IPS-NIHi11 (cell line): ENCODE measurements around the gene MIGA2.

Source experiments
- DNase-seq: peaks from one replicate; pipeline ENCODE4 v3.0.0; 2012; ENCODE audit warnings: mixed read lengths, low spot score

MIGA2 gene

DNA sequence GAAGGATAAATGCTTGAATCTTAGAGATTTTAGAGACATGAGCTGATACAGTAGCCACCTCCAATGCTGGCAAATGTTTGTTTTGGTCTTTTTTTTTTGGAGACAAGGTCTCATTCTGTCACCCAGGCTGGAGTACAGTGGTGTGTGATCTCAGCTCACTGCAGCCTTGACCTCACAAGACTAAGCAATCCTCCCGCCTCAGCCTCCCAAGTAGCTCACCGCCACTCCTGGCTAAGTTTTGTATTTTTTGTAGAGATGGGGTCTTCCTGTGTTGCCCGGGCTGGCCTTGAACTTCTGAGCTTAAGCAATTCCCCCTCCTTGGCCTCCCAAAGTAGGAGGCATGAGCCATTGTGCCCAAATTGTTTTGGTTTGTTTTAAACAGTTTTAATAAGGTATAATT lies 37.7 kb downstream of the MIGA2 start:
- no peak for DNase-seq

DNA sequence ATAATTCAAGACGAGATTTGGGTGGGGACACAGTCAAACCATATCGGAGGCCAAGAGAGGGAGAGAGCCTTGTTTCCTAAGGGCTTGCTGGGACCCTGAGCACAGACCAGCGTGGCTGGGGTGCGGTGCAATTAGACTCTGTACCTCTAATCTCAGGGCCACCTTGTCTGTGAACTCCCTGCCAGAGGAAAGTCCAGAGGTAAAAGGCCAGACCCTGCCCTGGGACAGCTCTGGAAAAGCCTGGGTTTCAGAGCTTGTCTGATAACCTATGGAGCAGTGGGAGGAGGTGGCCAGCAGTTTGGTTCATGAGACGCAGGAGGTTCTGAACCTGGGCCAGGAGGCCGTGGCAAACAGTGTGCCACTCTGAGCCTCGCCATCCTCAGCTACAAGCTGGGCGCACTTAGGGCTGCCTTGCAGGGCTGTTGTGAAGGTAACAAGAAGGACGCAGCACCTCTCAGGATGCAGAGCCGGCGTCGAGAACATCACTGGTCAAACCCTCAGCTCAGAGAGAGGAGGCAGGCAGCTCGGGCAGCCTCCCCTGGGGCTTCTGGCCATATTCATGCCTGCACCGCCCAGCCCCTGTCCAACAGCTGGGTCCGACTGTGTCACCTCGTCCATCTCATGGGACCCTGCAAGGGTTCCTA lies 39.7 kb downstream of the MIGA2 start:
- DNase-seq, result no peak

DNA sequence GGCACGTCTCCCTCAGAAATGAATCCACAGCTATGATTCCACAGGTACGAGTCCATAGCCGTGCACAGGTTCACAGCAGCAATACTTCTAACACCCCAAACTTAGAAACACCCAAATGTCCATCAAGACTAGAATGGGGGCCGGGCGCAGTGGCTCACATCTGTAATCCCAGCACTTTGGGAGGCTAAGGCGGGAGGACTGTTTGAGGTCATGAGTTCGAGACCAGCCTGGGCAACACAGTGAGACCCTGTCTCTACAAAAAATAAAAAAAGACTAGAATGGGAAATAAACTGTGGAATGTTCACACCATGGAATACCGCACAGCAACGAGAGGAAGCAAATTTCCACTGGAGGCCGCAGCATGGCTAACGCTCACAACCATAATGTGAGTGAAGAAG lies 40.2 kb downstream of the MIGA2 start:
- DNase-seq, result no peak

DNA sequence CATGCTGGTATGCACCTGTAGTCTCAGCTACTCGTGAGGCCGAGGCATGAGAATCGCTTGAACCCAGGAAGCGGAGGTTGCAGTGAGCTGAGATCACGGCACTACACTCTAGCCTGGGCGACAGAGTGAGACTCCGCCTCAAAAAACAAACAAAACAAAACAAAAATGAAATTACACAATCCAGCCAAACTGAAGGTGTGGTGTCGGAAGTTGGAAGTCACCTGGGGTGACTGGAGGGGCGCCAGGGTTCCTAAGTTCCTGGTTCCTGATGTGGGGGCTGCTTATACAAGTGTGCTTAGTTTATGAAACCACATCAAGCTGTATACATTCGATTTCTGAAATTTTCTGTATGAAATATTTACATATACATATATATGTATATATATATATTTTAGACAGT lies 40.8 kb downstream of the MIGA2 start:
- DNase-seq, result no peak

DNA sequence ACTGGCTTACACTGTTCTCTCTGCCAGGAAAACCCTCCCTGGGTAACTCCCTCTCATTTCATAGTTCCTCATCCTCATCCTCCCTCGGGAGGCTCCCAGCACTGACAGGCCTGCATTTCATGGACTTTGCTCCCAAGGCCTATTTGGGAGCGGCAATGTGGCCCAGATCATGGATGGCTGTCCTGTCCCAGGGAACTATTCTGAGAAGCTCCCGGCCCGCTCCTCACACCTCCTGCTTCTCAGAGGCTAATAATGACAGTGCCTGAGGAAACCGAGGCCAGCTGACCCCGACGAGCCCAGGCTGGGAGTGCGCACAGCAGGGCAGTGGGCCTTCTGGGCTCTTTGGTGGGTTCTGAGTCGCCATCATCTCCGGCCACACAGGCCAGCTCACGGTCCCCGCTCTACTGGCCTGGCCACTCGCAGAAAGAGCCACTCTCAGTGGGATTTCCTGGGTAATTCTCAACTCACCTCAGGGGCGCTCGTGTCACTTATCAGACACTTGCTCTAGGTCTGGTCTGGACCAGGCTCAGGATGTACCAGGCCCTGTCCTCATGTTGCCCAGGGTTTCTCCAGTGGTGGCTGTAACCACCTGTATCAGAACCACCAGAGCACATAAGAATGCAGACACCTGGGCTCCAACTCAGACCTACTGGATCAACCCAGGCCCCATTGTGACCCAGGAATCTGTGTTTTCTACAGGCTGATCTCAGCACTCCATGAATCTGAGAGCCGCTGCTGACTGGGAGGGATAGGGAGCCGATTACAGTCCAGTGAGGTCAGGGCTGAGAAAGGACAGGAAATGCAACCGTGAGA lies 42.5 kb downstream of the MIGA2 start:
- no peak for DNase-seq

DNA sequence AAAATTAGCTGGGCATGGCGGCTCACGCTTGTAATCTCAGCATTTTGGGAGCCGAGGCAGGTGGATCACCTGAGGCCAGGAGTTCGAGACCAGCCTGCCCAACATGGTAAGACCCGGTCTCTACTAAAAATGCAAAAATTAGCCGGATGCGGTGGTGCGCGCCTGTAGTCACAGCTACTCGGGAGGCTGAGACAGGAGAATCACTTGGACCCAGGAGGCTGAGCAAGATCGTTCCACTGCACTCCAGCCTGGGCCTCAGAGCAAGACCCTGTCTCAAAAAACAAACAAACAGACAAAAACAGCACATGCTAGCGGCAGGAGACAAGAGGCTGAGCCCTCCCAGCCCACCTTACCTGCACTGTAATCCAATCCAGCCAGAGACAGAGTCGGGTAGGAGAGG lies 43.4 kb downstream of the MIGA2 start:
- DNase-seq, result no peak

DNA sequence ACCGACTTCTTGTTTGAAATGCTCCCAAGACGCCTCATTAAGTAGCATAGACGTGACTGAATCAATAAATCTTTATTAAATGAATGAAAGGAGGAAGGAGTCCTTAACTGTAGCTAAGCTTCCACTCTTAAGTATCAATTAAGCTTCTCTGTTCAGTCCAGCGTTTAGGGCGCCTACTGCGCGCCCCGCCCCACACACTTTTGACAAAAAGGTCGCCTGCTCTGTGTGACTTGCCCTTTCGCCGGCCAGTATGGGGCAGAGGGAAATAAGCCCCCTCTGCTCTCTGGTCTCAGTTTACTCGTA lies 43.8 kb downstream of the MIGA2 start:
- DNase-seq, result no peak

DNA sequence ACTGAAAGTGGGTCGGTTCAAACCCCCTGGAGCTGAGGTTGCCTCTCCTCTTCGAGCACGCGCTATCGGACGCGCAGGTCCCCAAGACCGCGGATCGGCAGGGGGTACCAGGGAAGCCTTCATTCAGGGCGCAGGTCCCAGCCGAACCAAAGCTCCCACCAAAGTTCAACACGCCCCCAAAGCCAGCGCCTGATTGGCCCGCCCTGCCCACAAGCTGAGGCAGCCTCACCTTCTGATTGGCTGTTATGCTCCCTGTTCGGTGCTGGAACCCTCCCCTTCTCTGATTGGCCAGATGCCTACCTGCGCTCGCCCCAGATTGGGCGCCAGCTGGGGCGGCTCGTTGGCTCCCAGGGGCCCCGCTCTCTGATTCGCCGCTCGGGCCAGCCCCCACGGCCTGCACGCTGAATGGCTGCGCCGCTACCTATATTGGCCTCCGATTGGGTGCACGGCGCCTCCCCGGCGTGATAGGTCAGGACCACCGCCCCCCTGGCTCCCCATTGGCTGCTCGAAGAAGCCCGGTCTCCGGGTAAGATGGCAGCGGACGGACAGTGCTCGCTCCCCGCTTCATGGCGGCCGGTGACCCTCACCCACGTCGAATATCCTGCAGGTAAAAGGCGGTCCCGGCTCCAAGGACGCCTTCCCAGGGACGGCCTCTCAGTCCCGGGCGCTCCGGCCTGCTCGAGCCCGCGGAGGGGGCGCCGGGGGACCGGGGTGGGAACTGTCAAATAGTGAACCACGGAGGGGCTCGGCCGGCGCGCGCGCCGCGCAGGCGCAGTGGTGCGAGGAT lies 44.4 kb downstream of the MIGA2 start, which contains the start of gene DOLPP1:
Gene DOLPP1 (plus strand): TSS at position 511 of the 787 bp plus-strand sequence. CDS start 21 bp downstream, at position 532.
- peak; percentile 99 for DNase-seq

DNA sequence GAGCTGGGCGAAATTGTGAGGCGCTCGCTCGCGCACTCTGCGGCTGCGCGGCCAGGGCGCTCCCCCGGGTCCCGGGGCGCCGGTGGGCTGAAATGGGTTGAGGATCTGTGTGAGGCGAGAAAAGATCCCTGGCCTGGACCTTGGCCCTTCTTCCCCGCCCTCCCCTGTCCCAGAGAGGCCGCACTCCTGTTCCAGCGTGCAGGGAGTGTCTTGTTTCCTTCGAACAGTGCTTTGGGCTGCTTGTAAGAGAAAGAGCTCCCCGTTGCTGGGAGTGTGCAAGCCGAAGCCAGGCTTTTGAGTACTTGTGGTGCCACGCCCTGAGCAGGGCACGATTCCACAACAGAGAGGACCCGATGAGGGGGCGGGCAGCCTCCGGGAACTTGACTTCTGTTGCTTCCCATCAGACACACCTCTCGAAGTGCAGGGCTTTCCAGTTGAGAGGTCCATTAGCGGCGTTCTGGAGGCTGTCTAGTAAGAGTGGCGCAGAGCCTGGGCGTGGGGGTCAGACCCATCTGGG lies 45.0 kb downstream of the MIGA2 start:
- DNase-seq, result peak; percentile 99

DNA sequence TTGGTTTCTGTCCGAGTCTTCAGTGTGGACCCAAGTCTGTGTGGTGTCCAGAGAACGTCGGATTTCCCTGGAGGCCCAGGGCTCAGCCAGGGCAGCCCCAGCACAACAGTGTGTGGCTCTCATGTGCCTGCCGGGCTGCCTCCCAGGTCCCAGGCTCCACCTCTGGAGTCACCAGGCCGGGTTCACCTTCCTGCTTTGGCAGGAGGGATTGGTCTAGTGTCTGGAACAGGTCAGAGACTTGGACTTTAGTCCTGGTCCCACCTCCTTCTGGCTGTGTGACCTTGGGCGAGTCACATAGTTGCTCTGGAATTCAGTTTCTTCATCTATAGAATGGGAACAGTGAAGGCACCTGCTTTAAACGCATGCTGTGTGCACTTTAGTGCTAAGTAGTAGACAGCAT lies 47.7 kb downstream of the MIGA2 start:
- no peak for DNase-seq

DNA sequence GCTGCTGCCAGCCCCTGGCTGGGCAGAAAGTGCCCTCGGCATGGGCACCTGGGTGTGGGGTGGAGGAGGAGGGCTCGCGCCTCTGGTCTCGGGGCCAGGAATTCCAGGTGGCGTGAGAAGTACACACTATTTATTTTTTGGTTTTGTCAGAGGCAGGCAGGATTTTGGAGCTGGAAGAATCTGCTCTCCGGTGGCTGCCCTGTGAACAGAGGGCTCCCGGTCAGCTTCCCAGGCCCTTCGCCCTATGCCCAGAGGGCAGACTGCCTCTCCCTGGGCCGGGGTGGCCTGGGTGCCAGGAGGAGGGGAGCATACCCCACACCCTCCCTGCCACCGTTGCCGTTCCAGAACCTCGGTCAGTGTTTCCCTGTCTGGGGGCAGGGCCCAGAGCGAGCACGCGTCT lies 52.8 kb downstream of the MIGA2 start:
- DNase-seq, result no peak

DNA sequence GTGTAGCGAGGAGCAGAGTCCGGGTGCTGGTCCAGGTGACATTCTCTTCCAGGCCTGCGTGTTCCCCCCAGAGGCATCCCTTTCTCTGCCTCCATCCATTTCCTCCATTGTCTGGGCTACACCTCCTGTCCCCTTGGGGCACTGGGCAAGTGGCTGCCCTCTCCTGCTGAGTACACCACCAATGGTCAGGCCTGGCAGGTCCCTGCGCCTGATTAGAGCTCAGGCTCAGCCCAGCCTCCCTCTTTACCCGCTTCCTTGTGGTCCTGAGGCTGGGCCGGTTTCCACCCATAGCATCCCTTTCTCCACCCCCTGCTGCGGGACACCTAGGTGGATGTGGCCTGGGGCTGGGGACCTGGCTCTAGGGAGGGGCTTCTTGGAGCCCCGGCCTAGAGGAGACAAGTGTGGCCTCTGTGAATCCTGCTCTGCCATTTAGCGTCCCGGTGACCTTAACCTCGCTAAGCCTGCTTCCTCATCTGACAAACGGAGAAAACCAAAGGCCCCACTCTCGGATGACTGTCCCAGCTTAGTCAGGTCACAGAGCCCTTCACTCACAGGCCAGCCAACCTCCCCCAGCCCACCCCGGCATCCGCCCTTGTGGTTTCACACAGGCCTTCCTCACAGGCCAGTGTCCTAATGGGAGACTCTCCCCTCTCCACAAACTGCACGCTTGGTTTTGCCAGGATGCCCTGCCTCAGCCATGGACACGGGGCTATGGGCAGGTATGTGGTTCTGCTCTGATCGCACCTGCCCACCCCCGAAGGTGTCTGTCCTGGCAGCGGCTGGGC lies 57.4 kb downstream of the MIGA2 start:
- no peak for DNase-seq

DNA sequence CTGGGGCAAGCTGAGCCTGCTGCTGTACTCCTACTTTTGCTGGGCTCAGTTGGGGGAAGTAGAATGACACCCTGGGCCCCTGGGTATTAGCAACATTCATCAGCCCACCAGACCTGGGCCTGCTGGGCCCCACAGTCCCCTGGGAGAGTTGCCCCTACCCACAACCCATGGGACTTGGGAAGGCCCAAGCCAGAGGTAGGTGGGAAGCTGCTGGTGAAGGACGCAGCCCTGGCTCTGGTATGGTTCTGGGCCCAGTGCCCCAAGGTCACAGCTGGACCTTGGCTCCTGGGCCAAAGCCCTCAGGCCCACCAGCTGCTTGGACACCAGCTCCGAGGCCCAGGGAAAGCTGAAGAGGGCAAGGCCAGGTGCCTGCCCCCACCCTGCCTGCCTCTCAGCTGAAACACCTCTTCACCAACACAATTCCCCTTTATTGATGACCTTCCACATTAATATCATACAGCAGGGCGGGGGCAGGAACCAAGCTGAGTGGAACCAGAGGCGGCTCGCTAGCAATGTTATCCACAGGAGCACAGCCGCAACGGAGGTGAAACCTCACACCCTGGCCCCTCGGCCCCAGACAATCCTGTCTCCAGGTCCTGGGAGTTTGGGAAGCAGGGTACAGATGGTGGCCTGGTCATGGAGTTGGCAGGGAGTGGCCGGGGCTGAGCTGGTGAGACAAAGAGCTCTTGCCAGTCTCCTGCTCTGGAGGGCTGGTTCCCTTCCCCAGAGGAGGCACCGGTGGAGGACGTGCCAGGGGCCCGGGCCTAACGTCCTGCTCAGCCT lies 58.2 kb downstream of the MIGA2 start:
- no peak for DNase-seq

DNA sequence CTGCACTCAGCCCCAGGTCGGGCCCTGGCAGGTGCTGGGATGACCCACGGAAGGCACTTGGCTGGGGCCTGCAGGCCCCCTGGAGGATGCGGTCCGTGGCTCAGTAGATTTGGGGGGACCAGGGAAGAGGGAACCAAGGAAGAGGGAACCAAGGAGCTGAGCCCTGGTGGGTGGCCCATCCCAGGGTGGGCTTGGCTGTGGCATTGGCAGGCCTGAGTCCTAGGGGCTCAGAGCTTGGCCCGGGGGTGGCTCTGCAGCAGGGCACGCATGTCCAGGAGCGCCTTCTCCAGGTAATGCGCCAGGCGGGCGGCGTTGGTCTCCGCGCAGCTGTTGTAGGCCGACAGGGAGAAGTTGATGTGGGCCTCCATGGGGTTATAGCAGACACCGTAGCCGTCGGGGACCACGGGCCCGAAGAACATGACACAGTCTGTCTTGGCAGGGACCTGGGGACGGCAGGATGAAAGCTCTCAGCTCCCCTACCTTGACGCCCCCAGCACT lies 58.8 kb downstream of the MIGA2 start:
- no peak for DNase-seq

DNA sequence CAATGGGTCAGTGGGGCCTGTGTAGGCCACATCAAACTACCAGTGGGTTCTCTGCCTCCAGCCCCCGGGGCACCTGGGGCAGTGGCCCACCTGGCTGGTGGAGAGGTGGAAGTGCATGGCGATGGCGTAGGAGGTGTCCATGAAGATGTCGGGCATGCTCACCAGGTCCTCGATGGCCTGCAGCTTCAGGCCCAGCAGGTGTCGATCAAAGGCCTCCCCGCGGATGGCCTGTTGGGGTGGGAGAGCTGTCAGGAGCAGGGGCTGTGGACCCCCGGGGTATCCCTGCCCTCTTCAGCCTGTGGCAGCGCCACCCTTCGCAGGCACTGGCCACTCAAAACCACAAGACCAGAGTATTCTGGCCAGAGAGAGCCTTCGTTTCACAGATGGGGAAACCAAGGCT lies 59.5 kb downstream of the MIGA2 start:
- DNase-seq, result no peak

DNA sequence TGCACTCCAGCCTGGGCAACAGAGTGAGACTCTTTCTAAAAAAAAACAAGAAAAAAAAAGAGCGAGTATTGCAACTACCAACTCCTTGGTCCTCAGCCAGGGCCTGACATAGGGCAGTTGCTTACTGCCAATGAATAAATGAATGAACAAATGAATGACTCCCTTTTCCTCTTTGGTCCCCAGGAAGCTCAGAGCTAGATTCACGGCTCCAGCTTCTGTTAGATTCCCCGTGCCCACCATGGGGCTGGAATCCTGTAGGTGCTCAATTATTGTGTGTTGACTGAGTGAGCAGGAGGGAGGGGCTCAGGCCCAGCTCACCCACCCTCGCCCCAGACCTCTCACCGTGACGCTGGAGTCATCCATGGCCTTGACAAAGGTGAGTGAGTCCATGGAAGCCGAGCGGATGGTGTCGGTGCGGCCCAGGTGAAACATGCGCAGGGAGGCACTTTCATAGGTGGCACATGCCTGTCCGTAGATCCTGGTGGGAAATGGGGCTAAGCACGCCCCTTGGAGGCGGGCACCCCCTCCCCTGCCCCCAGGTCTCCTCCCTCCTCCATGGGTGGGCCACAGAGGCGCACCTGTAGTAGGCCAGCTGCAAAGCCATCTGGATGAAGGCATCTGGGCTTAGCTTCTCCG lies 61.4 kb downstream of the MIGA2 start:
- no peak for DNase-seq

DNA sequence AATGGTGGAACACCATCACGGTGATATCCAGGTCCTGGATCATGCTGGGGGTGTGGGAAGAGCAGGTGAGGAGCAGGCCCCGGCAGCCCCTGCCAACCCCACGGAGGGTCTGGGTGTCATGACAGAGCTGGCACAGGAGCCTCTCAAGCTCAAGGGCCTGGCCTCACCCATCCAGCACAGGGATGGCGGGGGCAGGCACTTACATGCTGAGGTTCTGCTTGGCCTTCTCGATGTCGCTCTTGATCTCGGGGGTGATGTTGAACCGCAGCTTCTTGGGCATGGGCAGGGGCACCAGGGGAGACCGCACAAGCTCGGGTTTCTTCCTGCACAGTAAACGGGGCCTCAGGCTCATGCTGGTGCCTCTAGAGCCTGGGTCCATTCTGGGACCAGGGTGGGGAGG lies 61.9 kb downstream of the MIGA2 start:
- no peak for DNase-seq

DNA sequence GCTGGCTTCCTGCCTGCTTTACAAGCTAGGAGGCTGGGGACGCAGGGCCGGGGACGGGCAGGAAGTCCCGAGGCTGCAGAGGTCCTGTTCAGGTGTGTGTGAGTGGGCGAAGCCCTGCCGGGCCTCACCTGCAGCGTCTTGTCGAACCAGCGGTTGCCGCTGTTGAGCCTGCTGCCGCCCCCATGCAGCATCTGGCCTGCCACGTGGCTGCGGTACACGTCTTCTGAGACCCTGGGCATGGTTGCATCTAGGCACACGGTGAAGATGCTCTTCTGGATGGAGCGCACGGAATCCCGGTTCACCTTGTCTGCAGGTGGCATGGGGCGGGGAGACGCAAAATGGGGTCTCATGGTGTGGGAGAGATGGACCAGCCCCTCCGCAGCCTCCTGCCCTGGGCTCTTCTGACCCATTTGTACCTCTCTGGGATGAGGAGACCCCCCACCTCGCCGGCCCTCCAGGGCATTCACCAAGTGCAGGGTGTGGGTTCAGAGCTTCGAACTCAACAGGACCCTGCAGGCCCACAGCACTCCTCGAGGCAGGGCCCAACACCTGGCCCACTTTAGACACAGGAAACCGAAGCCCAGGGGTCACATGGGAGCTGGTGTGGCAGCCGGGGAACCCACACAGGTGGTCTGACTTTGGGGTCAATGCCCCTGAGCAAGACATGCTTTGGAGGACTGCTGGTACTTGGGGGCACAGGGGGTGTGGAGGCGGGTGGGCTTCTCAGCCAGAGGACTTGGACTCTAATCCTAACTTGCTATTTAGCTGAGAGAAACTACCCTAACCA lies 64.2 kb downstream of the MIGA2 start:
- DNase-seq, result peak; percentile 53

DNA sequence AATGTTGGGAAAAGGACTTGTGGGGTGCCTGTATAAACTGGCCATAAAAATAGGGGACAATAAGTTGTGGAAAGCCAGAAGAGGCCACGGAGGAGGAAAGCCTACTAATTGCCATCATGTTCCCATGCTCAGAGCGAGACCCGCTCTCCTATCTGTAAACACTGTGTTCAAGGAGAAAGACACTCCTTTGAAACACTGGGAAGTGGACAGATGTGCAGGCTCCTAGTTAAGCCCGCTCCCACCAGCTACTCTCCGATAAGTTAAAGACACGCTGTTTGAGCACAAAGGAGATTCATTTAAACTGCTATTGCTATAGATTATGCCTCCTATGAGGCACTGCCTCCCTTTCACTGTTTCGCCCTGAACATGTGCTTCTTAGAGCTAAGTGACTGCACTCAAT lies 64.9 kb downstream of the MIGA2 start:
- DNase-seq, result no peak

DNA sequence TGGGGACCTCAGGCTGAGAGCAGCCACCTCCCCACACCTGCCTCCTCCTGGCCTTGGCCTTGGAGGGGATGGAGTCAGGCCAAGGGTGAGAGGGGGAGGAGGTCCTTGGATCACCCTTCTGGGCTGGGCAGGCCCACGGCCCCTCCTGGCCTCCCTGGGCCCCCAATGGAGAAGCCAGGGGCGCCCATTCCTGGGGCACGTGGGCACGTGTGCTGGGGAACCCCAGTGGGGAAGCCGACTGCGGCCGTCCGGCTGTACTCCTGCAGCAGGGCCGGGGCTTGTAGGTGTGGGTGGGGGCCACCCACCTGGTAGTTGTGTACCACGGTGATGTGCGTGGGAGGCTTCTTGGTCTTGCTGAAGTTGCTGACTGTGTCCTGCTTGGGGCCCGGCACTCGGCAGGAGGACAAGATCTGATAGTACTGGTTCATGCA lies 65.7 kb downstream of the MIGA2 start:
- no peak for DNase-seq
